ENCODE results near the gene COPS7B.
"Not testable (repeated sequence)": the region's sequence is repeated elsewhere in the genome, so short reads cannot be mapped to it uniquely, and the experiment has no call there.

Gene COPS7B

DNA sequence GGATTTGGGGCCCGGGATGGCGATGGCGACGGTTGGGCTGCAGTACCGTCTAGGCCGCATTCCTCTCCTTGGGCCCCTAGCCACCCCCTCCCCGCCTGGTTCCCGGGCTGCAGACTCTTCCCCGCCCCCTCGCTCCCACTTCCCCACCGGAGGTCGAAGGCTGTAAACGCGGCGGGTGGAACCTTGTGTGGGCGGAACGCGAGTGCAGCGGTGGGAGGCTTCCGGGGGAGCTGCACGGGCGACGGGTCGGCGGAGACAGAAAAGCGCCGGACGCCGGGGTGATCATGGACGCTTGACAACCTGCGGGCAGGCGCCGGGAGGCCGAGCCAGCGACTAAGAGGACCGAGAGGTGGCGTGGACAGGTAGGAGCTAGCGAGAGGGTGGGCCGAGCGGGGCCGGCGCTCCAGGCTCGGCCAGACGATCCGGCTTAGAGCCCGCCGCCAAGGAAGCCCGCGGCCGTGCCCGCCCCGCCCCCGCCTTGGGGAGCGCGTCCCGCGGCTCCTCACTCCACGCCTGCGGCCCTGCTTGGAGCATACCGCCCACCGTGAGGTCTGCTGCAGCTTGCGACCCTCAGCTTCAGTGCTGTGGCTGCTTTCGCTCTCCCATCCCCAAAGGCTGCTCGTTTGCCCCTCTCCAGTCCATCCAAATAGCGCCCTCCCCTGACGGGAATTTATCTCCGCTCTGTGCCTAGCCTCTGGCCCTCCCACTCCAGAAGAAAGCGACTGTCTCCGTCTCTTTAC, at the start of gene COPS7B:
Gene COPS7B (plus strand): TSS at position 269 of the 740 bp plus-strand sequence. CDS start 2,126 bp downstream, outside the sequence.
- FAIRE-seq = peak; percentile 81
- DNase-seq (ENCODE audit: insufficient read length, low spot score) = peak; percentile 74

- DNase-seq (ENCODE audit: insufficient read length, low spot score) (no peak), FAIRE-seq (no peak)
These were observed 48.5 kb upstream of the COPS7B start for GRCh38 chr2:231737761-231738160.

GRCh38 chr2:231743376-231744116, 42.7 kb upstream of the COPS7B start:
- FAIRE-seq (no peak), DNase-seq (ENCODE audit: insufficient read length, low spot score) (no peak)

DNA sequence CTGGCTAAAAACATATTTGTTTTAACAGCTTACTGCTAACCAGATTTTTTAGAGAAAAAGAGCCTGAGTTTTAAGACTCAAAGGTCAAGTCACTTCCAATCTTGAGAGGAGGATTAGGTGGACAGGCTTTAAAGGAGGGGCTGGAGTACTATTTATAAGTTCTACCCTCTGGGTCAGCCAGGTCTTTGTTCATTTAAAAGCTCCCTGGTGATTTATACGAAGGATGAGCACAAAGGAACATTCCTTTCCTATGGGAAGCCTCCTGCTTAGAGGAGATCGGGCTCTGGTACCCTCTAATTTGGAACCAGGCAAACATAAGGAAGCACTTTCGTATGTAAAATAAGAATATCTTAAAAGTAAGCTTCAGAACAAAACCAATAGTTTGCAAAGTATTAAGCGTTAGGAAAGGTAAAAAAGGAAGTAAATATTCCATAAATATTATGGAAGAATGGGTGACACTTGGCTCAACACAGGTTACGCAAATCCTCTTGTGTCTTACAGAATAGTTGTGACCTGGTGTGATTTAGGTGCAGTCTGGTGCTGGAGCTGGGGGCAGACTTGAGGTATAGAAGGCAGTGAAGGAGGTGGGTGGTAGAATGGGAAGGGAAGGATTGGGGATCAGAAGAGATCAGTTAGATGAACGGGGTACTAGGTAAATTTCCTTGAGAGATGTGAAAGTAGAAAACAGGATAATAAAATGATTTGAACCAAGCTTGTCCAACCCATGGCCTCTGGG, 40.8 kb upstream of the COPS7B start:
- FAIRE-seq (no peak), DNase-seq (ENCODE audit: insufficient read length, low spot score) (no peak)

GRCh38 chr2:231748153-231748896, 37.9 kb upstream of the COPS7B start:
- not testable (repeated sequence) for FAIRE-seq; DNase-seq (ENCODE audit: insufficient read length, low spot score)

GRCh38 chr2:231749016-231749415, 37.2 kb upstream of the COPS7B start:
- not testable (repeated sequence) for FAIRE-seq; DNase-seq (ENCODE audit: insufficient read length, low spot score)

DNA sequence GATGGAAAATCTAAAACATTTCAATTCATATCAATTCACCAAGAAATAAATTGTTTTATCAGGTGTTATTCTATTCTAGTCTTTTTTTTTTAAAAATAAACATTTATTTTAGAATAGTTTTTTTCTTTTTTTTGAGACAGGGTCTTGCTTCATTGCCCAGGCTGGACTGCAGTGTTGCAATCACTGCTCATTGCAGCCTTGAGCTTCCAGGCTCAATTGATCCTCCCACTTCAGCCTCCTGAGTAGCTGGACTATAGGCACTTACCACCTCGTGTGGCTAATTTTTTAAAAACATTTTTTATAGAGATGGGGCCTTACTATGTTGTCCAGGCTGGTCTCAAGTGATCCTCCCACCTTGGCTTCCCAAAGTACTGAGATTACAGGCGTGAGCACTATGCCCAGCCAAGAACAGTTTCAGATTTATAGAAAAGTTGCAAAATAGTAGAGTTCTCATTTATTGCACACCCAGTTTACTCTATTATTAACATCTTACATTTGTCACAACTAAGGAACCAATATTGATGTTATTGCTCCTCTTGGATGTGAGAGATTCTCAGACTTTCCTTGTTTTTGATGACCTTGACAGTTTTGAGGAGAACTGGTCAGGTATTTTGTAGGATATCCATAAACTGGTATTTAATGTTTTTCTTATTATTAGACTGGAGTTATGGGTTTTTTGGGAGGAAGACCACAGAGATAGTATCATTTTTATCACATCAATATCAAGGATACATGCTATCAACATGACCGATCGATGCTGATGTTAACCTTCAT, 35.0 kb upstream of the COPS7B start:
- no peak for DNase-seq (ENCODE audit: insufficient read length, low spot score)
- FAIRE-seq = no peak

- no peak for FAIRE-seq
- DNase-seq (ENCODE audit: insufficient read length, low spot score) = no peak
These were observed 34.2 kb upstream of the COPS7B start for GRCh38 chr2:231752061-231752460.

GRCh38 chr2:231761735-231762134, 24.5 kb upstream of the COPS7B start:
- FAIRE-seq (no peak), DNase-seq (ENCODE audit: insufficient read length, low spot score) (no peak)

- no peak for DNase-seq (ENCODE audit: insufficient read length, low spot score)
- FAIRE-seq = no peak
These were observed 22.1 kb upstream of the COPS7B start for GRCh38 chr2:231764124-231764523.

GRCh38 chr2:231764760-231765159, 21.5 kb upstream of the COPS7B start:
- DNase-seq (ENCODE audit: insufficient read length, low spot score) (no peak), FAIRE-seq (no peak)

- peak; percentile 20 for DNase-seq (ENCODE audit: insufficient read length, low spot score)
These were observed 20.7 kb upstream of the COPS7B start for GRCh38 chr2:231765496-231765929.

DNA sequence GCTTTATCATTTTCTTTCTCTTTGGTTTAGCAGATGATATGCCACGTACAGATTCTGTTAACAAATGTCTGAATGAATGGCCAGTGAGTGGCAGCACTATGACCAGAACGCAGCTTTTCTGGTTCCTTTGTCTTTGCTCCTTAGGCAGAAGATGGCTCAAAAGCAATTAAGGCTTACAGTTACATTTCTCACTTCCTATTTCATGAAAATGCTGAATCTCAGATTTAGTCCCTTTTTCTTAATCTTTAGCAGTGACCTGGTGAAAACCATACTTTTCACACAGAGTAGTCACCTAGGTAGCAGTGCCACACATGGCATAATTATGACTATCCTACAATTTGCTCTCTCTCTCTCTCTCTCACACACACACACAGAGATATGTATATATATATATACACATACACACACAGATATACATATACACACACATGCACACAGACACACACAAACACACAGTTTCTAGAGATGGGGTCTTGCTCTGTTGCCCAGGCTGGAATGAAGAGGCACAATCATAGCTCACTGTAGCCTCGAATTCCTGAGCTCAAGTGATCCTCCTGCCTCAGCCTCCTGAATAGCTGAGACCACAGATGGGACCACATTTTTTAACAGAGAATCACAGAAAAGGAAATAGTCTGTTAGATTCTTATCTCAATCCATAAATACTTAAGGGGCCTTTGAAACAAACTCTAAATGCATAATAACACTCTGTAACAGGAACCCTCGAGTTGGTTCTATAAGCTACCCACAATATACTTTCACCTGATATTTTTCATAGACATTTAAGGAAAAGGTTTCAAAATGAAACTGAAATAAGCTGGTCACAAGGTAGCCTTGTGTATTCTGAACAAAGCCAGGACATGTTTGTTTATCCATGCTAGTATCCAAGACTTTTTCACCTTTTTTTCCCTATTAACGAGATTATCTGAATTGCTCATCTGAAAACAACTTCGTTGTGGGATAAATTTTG, 16.8 kb upstream of the COPS7B start:
- DNase-seq (ENCODE audit: insufficient read length, low spot score) = no peak
- peak; percentile 35 for FAIRE-seq

More at GRCh38 chr2:231765496-231765929, 20.7 kb upstream of the COPS7B start:
- FAIRE-seq = peak; percentile 61

DNA sequence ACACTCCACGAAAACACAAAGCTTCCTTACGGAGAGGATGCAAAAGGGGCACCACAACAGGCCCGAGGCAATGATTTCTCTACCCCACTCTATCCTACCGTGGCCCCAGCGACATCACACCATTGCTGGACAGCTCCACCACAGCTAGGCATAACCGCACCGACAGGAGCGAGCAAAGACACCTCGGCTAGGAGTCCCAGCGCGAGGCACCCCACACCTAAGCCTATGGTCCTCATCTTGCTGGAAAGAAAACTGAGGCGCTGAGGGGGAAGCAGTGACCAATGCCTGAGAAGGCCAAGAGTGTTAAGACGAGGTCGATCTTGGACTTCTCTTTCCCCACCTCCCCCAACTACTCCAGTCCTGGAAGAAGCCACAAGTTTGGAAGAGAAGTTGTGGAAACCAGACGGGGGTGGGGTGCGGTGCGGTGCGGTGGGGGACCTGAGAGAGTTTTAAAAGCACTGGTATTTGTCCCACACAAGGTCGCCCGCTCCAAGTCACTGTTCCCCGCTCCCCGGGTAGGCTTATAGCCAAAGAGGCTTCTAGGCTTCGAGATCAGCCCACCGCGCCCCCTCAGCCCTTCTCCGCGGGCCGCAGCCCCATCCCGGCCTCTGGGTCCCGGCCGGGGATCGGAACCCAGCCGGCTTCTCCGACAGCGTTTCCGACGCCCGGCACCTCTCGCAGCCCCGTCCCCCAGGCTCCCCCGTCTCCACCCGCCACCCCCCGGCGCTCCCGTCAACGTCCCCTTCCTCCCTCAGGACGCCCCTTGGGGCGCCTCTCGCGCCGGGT, 5.9 kb upstream of the COPS7B start:
- FAIRE-seq = no peak
- no peak for DNase-seq (ENCODE audit: insufficient read length, low spot score)

DNA sequence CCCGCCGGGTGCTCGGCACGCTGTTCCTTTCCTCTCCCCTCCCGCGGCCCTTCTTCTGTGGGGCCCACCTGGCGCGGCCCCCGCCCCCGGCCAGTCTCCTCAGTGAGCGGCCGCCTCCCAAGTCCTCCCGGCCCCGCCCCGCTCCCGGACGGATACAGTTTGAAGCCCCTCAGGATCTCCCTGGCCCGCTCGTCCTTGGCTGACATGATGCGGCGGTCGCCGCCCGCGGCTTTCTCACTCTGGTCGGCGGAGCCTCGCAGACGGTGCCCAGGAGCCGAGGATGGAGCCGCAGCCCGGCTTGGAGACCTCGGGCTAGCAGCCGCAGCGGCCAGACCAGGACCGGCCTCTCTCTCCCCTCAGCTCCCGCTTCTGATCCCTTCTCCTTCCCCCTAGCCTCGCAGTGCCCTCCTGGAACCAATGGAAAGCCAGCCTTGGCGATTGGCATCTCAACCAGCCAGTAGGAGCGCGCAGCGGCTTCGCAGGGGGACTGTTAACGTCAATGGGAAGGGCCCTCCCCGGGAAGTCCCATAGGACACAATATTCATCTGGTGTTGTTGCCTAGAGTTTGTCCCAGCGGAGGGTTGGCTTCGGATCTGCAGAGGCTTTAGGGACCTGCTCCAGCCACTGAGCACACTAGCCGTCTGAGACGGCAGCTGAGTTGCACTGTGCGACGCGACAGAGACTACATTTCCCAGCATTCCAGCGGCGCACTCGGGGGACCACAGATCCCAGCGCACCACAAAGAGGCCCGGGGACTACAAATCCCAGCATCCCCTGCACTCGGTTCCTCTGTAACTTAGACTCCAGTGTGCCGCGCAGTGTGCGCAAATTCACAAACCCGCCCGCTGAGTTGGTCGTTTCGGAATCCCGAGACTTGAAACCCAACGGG, 5.1 kb upstream of the COPS7B start, which contains the start of gene PDE6D:
Gene PDE6D (minus strand): TSS at position 374 of the 889 bp plus-strand sequence. CDS start 168 bp downstream, at position 206.
- FAIRE-seq = peak; percentile 100
- DNase-seq (ENCODE audit: insufficient read length, low spot score) = peak; percentile 95

DNA sequence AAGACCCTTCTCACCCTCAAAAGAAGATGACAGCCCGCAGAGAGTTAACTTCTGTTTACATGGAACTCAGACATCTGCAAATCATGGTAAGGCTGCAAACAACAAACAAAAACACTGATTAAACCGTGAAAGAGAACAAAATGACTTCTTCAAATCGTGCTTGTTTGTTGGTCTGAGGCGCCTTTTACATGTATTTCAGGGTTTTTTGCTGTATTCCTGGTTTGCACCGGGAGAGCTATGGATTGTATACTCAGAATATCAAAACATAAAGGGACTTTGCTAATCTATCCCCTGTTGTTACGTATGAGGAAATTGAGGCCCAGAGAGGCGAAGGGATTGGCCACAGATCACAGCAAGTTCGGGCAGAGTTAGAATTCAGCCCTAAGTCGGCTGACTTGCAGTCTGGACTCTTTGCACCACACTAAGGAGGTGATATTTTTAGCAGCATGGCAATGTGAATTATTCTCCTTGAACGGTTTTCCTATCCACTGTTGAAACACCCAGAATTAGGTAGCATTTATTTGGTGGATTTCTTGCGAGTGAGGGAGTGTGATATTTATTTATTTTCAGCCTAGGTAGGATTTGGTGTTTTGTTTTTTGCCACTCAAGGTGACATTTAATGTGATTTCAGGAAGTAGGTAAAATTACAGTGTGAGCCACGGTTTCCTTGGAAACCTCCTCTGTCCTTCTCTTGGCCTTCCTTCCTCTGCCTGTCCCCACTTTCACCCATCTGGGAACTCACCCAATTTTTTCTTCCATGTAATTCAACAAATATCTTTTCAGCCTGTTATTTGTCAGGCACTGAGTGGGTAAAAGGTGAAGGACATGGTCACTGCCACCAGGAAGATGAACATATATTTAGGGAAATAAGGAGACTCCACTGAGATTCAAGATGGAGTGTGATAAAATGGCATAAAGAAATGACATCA, 4.2 kb upstream of the COPS7B start:
- FAIRE-seq = no peak
- DNase-seq (ENCODE audit: insufficient read length, low spot score) = no peak

All from GM19239 (cell line).